PC-3 (cell line): Measurements from ENCODE around the gene SLC46A1.

Source experiments
- CTCF ChIP-seq: fragments of 300-600 bp; sonication (generic); conservative IDR thresholded peaks from 2 replicates; pipeline ENCODE4 v1.5.1; 2017; ENCODE audit warnings: antibody characterized with exemption, low read depth, mild to moderate bottlenecking, low read length
- EZH2 ChIP-seq: fragments of 300-600 bp; sonication (generic); IDR thresholded peaks from one replicate; pipeline ENCODE4 v1.6.1; 2017; ENCODE audit warnings: antibody characterized with exemption, mild to moderate bottlenecking, low read length; ENCODE audit not compliant: unreplicated experiment
- EZH2phosphoT487 ChIP-seq: fragments of 300-600 bp; sonication (generic); IDR thresholded peaks from 2 replicates; pipeline ENCODE4 v1.6.1; 2018; ENCODE audit warnings: mild to moderate bottlenecking, antibody characterized with exemption, low read length, borderline replicate concordance

GRCh38 chr17:28416703-28417311, 10.8 kb upstream of the SLC46A1 start:
- peak; percentile 77 for TF ChIP-seq CTCF
- TF ChIP-seq EZH2: no peak
- TF ChIP-seq EZH2phosphoT487: no peak
